ENCODE data around the gene AMOTL2. TPM values are rescaled to one million over a fixed set of nuclear protein-coding genes. Genes with fewer than 3 reads are reported as not detected.
A peak's percentile ranks its signal among the peaks of the same experiment; 100 is the strongest.

AMOTL2 gene
- polyA plus RNA-seq, 1 of the 3 experiments (the other 2 are of a cell fraction), result 185 TPM

DNA sequence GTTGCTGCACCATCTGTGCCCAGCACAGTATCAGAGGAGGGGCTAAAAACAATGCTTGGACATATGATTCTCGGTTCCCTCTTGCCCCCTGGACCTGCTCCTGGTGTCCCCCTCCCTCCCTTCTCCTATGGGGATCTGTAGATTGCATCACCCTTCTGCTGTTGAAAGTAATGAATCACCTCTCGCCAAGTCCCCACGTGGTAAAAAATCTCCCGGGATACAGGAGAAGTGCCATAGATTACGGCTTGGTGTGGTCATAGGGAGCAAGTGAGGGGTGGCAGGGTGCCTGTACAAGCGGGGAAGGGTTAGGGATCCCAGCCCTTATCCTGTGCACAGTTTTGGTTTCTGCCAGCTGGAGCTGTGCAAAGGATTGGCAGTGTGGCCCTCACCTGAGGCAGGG is 37.7 kb downstream of the AMOTL2 start:
- CTCF ChIA-PET, result interaction anchor here (1.0 kb wide), 1 partner anchor 22 kb away, joined by 5 read pairs; no protein-coding TSS in a partner anchor
- no peak overlapping the region for H2AFZ ChIP-seq (ENCODE audit: low read depth)
- no peak overlapping the region for H3K27ac ChIP-seq (ENCODE audit: low read depth in 2 of 2, low read length in 1 of 2)
- no peaks in the 10 kb centered on the region for H3K9me2 ChIP-seq
- no peak overlapping the region for H3K4me3 ChIP-seq (ENCODE audit: low read depth in 2 of 2, low read length in 1 of 2)
- H3K9me3 ChIP-seq, result no peaks in the 10 kb centered on the region
- H3K4me1 ChIP-seq (ENCODE audit: control insufficient read depth in 1 of 2, insufficient read depth in 2 of 2, low read depth in 1 of 2, low read length in 1 of 2), result peaks cover 3 to 45% of the 10 kb centered on the region in 2 experiments; a peak in 3 of 4 replicates
- DNase-seq, result no peak
- H3F3A ChIP-seq (replicated peaks; ENCODE audit: insufficient read depth), result peaks cover 5% of the 10 kb centered on the region
- no peak overlapping the region for H3K9ac ChIP-seq
- no peaks in the 10 kb centered on the region for H3K36me3 ChIP-seq (replicated peaks in 1 of 2; ENCODE audit: control insufficient read depth in 1 of 2, insufficient read depth in 2 of 2, low read length in 1 of 2)
- H4K20me1 ChIP-seq (ENCODE audit: insufficient read depth), result no peaks in the 10 kb centered on the region
- POLR2A ChIA-PET, result no interaction called here
- 87% methylated on average over 6 of the region's 6 CpGs for WGBS (ENCODE audit: low lambda C conversion rate)
- H3K79me2 ChIP-seq (ENCODE audit: insufficient read depth), result no peaks in the 10 kb centered on the region
- H3K4me2 ChIP-seq, result no peak overlapping the region
- no peaks in the 10 kb centered on the region for H3K27me3 ChIP-seq (ENCODE audit: insufficient read depth)
- TF ChIP-seq NFIC (IDR thresholded peaks at IDR 0.05; ENCODE audit: borderline replicate concordance), result no peak
- TF ChIP-seq, protein P1, sequence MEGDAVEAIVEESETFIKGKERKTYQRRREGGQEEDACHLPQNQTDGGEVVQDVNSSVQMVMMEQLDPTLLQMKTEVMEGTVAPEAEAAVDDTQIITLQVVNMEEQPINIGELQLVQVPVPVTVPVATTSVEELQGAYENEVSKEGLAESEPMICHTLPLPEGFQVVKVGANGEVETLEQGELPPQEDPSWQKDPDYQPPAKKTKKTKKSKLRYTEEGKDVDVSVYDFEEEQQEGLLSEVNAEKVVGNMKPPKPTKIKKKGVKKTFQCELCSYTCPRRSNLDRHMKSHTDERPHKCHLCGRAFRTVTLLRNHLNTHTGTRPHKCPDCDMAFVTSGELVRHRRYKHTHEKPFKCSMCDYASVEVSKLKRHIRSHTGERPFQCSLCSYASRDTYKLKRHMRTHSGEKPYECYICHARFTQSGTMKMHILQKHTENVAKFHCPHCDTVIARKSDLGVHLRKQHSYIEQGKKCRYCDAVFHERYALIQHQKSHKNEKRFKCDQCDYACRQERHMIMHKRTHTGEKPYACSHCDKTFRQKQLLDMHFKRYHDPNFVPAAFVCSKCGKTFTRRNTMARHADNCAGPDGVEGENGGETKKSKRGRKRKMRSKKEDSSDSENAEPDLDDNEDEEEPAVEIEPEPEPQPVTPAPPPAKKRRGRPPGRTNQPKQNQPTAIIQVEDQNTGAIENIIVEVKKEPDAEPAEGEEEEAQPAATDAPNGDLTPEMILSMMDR (IDR thresholded peaks at IDR 0.05), result no peak
- no peak for TF ChIP-seq MEF2A (IDR thresholded peaks at IDR 0.05; ENCODE audit: borderline replicate concordance, low read depth)
- no peak for TF ChIP-seq MXI1 (IDR thresholded peaks at IDR 0.05; ENCODE audit: low read depth, low read length)
- TF ChIP-seq, protein P2, sequence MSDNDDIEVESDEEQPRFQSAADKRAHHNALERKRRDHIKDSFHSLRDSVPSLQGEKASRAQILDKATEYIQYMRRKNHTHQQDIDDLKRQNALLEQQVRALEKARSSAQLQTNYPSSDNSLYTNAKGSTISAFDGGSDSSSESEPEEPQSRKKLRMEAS (IDR thresholded peaks at IDR 0.05; ENCODE audit: low read depth), result 0 out of 2 replicates have a peak, but pooled peaks have one; percentile 13
- no peak for TF ChIP-seq RXRA (IDR thresholded peaks at IDR 0.05; ENCODE audit: borderline replicate concordance, low read depth)
- TF ChIP-seq SIN3A (IDR thresholded peaks at IDR 0.05; ENCODE audit: borderline replicate concordance, low read depth, low read length), result no peak
- TF ChIP-seq, protein P3, sequence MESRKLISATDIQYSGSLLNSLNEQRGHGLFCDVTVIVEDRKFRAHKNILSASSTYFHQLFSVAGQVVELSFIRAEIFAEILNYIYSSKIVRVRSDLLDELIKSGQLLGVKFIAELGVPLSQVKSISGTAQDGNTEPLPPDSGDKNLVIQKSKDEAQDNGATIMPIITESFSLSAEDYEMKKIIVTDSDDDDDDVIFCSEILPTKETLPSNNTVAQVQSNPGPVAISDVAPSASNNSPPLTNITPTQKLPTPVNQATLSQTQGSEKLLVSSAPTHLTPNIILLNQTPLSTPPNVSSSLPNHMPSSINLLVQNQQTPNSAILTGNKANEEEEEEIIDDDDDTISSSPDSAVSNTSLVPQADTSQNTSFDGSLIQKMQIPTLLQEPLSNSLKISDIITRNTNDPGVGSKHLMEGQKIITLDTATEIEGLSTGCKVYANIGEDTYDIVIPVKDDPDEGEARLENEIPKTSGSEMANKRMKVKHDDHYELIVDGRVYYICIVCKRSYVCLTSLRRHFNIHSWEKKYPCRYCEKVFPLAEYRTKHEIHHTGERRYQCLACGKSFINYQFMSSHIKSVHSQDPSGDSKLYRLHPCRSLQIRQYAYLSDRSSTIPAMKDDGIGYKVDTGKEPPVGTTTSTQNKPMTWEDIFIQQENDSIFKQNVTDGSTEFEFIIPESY (IDR thresholded peaks at IDR 0.05; ENCODE audit: borderline replicate concordance, low read depth), result no peak
- TF ChIP-seq, protein P4, sequence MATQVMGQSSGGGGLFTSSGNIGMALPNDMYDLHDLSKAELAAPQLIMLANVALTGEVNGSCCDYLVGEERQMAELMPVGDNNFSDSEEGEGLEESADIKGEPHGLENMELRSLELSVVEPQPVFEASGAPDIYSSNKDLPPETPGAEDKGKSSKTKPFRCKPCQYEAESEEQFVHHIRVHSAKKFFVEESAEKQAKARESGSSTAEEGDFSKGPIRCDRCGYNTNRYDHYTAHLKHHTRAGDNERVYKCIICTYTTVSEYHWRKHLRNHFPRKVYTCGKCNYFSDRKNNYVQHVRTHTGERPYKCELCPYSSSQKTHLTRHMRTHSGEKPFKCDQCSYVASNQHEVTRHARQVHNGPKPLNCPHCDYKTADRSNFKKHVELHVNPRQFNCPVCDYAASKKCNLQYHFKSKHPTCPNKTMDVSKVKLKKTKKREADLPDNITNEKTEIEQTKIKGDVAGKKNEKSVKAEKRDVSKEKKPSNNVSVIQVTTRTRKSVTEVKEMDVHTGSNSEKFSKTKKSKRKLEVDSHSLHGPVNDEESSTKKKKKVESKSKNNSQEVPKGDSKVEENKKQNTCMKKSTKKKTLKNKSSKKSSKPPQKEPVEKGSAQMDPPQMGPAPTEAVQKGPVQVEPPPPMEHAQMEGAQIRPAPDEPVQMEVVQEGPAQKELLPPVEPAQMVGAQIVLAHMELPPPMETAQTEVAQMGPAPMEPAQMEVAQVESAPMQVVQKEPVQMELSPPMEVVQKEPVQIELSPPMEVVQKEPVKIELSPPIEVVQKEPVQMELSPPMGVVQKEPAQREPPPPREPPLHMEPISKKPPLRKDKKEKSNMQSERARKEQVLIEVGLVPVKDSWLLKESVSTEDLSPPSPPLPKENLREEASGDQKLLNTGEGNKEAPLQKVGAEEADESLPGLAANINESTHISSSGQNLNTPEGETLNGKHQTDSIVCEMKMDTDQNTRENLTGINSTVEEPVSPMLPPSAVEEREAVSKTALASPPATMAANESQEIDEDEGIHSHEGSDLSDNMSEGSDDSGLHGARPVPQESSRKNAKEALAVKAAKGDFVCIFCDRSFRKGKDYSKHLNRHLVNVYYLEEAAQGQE (IDR thresholded peaks at IDR 0.05; ENCODE audit: low read depth, low read length), result no peak
- no peak for TF ChIP-seq YY1 (IDR thresholded peaks at IDR 0.05; ENCODE audit: low read depth)
- no peak for TF ChIP-seq RFX5 (IDR thresholded peaks at IDR 0.05; ENCODE audit: low read length)
- TF ChIP-seq, protein P5, sequence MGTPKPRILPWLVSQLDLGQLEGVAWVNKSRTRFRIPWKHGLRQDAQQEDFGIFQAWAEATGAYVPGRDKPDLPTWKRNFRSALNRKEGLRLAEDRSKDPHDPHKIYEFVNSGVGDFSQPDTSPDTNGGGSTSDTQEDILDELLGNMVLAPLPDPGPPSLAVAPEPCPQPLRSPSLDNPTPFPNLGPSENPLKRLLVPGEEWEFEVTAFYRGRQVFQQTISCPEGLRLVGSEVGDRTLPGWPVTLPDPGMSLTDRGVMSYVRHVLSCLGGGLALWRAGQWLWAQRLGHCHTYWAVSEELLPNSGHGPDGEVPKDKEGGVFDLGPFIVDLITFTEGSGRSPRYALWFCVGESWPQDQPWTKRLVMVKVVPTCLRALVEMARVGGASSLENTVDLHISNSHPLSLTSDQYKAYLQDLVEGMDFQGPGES (IDR thresholded peaks at IDR 0.05; ENCODE audit: low read depth, low read length), result no peak
- no peak for TF ChIP-seq SMC3 (IDR thresholded peaks at IDR 0.05; ENCODE audit: low read depth, low read length)
- TF ChIP-seq POLR2AphosphoS5 (IDR thresholded peaks at IDR 0.05; ENCODE audit: low read depth, low read length), result no peak
- TF ChIP-seq, protein P6, sequence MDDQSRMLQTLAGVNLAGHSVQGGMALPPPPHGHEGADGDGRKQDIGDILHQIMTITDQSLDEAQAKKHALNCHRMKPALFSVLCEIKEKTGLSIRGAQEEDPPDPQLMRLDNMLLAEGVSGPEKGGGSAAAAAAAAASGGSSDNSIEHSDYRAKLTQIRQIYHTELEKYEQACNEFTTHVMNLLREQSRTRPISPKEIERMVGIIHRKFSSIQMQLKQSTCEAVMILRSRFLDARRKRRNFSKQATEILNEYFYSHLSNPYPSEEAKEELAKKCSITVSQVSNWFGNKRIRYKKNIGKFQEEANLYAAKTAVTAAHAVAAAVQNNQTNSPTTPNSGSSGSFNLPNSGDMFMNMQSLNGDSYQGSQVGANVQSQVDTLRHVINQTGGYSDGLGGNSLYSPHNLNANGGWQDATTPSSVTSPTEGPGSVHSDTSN (IDR thresholded peaks at IDR 0.05), result 0 out of 2 replicates have a peak, but pooled peaks have one; percentile 17
- TF ChIP-seq JUND (IDR thresholded peaks at IDR 0.05), result 0 out of 2 replicates have a peak, but pooled peaks have one; percentile 13
- TF ChIP-seq FOXJ3 (CRISPR knock-in tag; IDR thresholded peaks at IDR 0.05), result no peak
- TF ChIP-seq FOXM1 (IDR thresholded peaks at IDR 0.05; ENCODE audit: low read depth), result no peak
- TF ChIP-seq RCOR1 (IDR thresholded peaks at IDR 0.05; ENCODE audit: low read length), result no peak
- TF ChIP-seq CHD2 (IDR thresholded peaks at IDR 0.05; ENCODE audit: low read length, partially characterized antibody), result no peak
- TF ChIP-seq RAD21 (IDR thresholded peaks at IDR 0.05; ENCODE audit: low read length), result no peak
- TF ChIP-seq FOSL2 (IDR thresholded peaks at IDR 0.05; ENCODE audit: borderline replicate concordance, low read depth), result peak; percentile 30; the same call in 1 of the 2 replicates
- TF ChIP-seq EZH2phosphoT487 (IDR thresholded peaks at IDR 0.05; ENCODE audit: borderline replicate concordance, low read depth), result no peak
- TF ChIP-seq, protein P7, sequence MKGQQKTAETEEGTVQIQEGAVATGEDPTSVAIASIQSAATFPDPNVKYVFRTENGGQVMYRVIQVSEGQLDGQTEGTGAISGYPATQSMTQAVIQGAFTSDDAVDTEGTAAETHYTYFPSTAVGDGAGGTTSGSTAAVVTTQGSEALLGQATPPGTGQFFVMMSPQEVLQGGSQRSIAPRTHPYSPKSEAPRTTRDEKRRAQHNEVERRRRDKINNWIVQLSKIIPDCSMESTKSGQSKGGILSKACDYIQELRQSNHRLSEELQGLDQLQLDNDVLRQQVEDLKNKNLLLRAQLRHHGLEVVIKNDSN (IDR thresholded peaks at IDR 0.05; ENCODE audit: borderline replicate concordance, low read depth), result peak; percentile 47; the same call in 1 of the 2 replicates

All from SK-N-SH (cell line).